ENCODE data around the gene DUSP15.

DUSP15 gene

GRCh38 chr20:31844737-31845299, 25.5 kb downstream of the DUSP15 start:
- Histone ChIP-seq H3K4ac (ENCODE audit: low read length) (peak overlapping the region; percentile 43), H3K79me1 (ENCODE audit: low read depth, low read length) (no peaks in the 10 kb centered on the region), H2BK12ac (ENCODE audit: low read length) (peak overlapping the region; percentile 97), H3K18ac (ENCODE audit: low read length) (peak overlapping the region; percentile 92), H4K91ac (ENCODE audit: low read depth, low read length, poor library complexity) (peak overlapping the region; percentile 32), H2AFZ (ENCODE audit: low read length) (peak overlapping the region; percentile 86), H3K27me3 (ENCODE audit: control insufficient read depth in 3 of 3, insufficient read depth in 3 of 3, low read depth in 1 of 3, low read length in 3 of 3) (peaks cover 0 to 11% (median 10%) of the 10 kb centered on the region in 3 experiments), H4K8ac (ENCODE audit: low read depth, low read length) (peak overlapping the region; percentile 85), H3K9ac (ENCODE audit: low read depth, low read length, poor library complexity) (peak overlapping the region; percentile 85), H3K23ac (ENCODE audit: low read depth, low read length, poor library complexity) (peak overlapping the region; percentile 48), H3K36me3 (replicated peaks in 1 of 2; ENCODE audit: control insufficient read depth in 2 of 2, insufficient read depth in 2 of 2, low read length in 2 of 2) (no peaks in the 10 kb centered on the region), H3K4me1 (ENCODE audit: control insufficient read depth in 2 of 2, insufficient read depth in 1 of 2, low read depth in 1 of 2, low read length in 2 of 2) (peaks cover 35 to 36% of the 10 kb centered on the region in 2 donors), H2BK5ac (ENCODE audit: low read length) (peak overlapping the region; percentile 85), H3K27ac (replicated peaks; ENCODE audit: low read length) (no peak overlapping the region), H3K4me2 (ENCODE audit: insufficient read depth, low read length, poor library complexity, severe bottlenecking) (no peak overlapping the region), H3K14ac (ENCODE audit: low read length) (peak overlapping the region; percentile 49), H3K4me3 (ENCODE audit: low read length in 2 of 2) (no peak overlapping the region), H2AK5ac (ENCODE audit: low read depth, low read length) (peak overlapping the region; percentile 96), H2BK120ac (ENCODE audit: low read depth, low read length) (peak overlapping the region; percentile 48), H3K9me3 (replicated peaks in 1 of 2; ENCODE audit: control insufficient read depth in 2 of 2, insufficient read depth in 1 of 2, low read depth in 1 of 2, low read length in 2 of 2) (no peaks in the 10 kb centered on the region), H2BK15ac (ENCODE audit: low read length) (peak overlapping the region; percentile 100)
- no CpG with 5 or more reads among the region's 28 CpGs for WGBS, 2 donors (ENCODE audit: extremely low coverage in 2 of 2, insufficient read length in 2 of 2, insufficient replicate concordance in 1 of 2)
- no peak for DNase-seq (ENCODE audit: low spot score)

GRCh38 chr20:31843881-31844280, 26.4 kb downstream of the DUSP15 start:
- Histone ChIP-seq H2BK15ac (ENCODE audit: low read length) (peak overlapping the region; percentile 100), H2AK5ac (ENCODE audit: low read depth, low read length) (peak overlapping the region; percentile 47), H3K27ac (replicated peaks; ENCODE audit: low read length) (no peak overlapping the region), H3K36me3 (replicated peaks in 1 of 2; ENCODE audit: control insufficient read depth in 2 of 2, insufficient read depth in 2 of 2, low read length in 2 of 2) (no peaks in the 10 kb centered on the region), H4K91ac (ENCODE audit: low read depth, low read length, poor library complexity) (no peak overlapping the region), H2BK12ac (ENCODE audit: low read length) (no peak overlapping the region), H3K4me1 (ENCODE audit: control insufficient read depth in 2 of 2, insufficient read depth in 1 of 2, low read depth in 1 of 2, low read length in 2 of 2) (peaks cover 35 to 36% of the 10 kb centered on the region in 2 donors), H3K14ac (ENCODE audit: low read length) (no peak overlapping the region), H2AFZ (ENCODE audit: low read length) (no peak overlapping the region), H3K79me1 (ENCODE audit: low read depth, low read length) (no peaks in the 10 kb centered on the region), H3K4me2 (ENCODE audit: insufficient read depth, low read length, poor library complexity, severe bottlenecking) (no peak overlapping the region), H3K9ac (ENCODE audit: low read depth, low read length, poor library complexity) (no peak overlapping the region), H3K4ac (ENCODE audit: low read length) (no peak overlapping the region), H3K4me3 (ENCODE audit: low read length in 2 of 2) (no peak overlapping the region), H3K9me3 (replicated peaks in 1 of 2; ENCODE audit: control insufficient read depth in 2 of 2, insufficient read depth in 1 of 2, low read depth in 1 of 2, low read length in 2 of 2) (no peaks in the 10 kb centered on the region), H3K23ac (ENCODE audit: low read depth, low read length, poor library complexity) (no peak overlapping the region), H2BK120ac (ENCODE audit: low read depth, low read length) (no peak overlapping the region), H4K8ac (ENCODE audit: low read depth, low read length) (no peak overlapping the region), H3K18ac (ENCODE audit: low read length) (peak overlapping the region; percentile 69), H2BK5ac (ENCODE audit: low read length) (peak overlapping the region; percentile 39), H3K27me3 (ENCODE audit: control insufficient read depth in 3 of 3, insufficient read depth in 3 of 3, low read depth in 1 of 3, low read length in 3 of 3) (peaks cover 0 to 5% (median 1%) of the 10 kb centered on the region in 3 experiments)
- WGBS, 2 donors (ENCODE audit: extremely low coverage in 2 of 2, insufficient read length in 2 of 2, insufficient replicate concordance in 1 of 2): no CpG with 5 or more reads among the region's 5 CpGs
- no peak for DNase-seq (ENCODE audit: low spot score)

DNA sequence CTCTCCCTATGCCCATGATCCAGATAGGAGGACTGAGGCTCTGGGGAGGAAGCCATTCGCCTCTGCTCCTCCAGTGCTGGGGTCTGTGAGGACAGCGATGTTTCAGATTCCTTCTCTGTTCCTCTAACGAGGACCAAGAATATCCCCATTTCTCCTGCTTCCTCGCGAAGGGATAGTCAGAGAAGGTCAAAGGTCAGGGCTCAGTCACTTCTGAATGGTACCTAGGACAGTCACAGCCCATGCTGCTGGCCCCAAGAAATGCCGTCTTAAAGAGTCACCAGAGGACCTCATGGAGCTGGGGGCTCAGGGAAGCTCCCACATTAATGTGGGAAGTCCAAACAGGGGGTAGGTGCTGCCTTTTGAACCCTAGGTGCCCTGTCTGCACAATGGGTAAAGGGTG, 27.0 kb downstream of the DUSP15 start:
- peak overlapping the region; percentile 92 for H3K18ac ChIP-seq (ENCODE audit: low read length)
- peak overlapping the region; percentile 3 for H2BK12ac ChIP-seq (ENCODE audit: low read length)
- H3K4me2 ChIP-seq (ENCODE audit: insufficient read depth, low read length, poor library complexity, severe bottlenecking): no peak overlapping the region
- H2BK15ac ChIP-seq (ENCODE audit: low read length): peak overlapping the region; percentile 5
- peak overlapping the region; percentile 39 for H2BK5ac ChIP-seq (ENCODE audit: low read length)
- peak overlapping the region; percentile 87 for H2AFZ ChIP-seq (ENCODE audit: low read length)
- H2AK5ac ChIP-seq (ENCODE audit: low read depth, low read length): peak overlapping the region; percentile 47
- no peak overlapping the region for H3K27ac ChIP-seq (replicated peaks; ENCODE audit: low read length)
- no peak overlapping the region for H3K14ac ChIP-seq (ENCODE audit: low read length)
- H3K4me1 ChIP-seq (ENCODE audit: control insufficient read depth in 2 of 2, insufficient read depth in 1 of 2, low read depth in 1 of 2, low read length in 2 of 2): peaks cover 37 to 40% of the 10 kb centered on the region in 2 donors
- no peaks in the 10 kb centered on the region for H3K79me1 ChIP-seq (ENCODE audit: low read depth, low read length)
- WGBS, 2 donors (ENCODE audit: extremely low coverage in 2 of 2, insufficient read length in 2 of 2, insufficient replicate concordance in 1 of 2): no CpG with 5 or more reads among the region's 6 CpGs
- H4K8ac ChIP-seq (ENCODE audit: low read depth, low read length): no peak overlapping the region
- no peak overlapping the region for H3K4ac ChIP-seq (ENCODE audit: low read length)
- H3K27me3 ChIP-seq (ENCODE audit: control insufficient read depth in 3 of 3, insufficient read depth in 3 of 3, low read depth in 1 of 3, low read length in 3 of 3): no peaks in the 10 kb centered on the region
- H2BK120ac ChIP-seq (ENCODE audit: low read depth, low read length): no peak overlapping the region
- no peak overlapping the region for H3K9ac ChIP-seq (ENCODE audit: low read depth, low read length, poor library complexity)
- DNase-seq (ENCODE audit: low spot score): no peak
- no peak overlapping the region for H3K4me3 ChIP-seq (ENCODE audit: low read length in 2 of 2)
- H3K9me3 ChIP-seq (replicated peaks in 1 of 2; ENCODE audit: control insufficient read depth in 2 of 2, insufficient read depth in 1 of 2, low read depth in 1 of 2, low read length in 2 of 2): no peaks in the 10 kb centered on the region
- peak overlapping the region; percentile 19 for H4K91ac ChIP-seq (ENCODE audit: low read depth, low read length, poor library complexity)
- H3K36me3 ChIP-seq (replicated peaks in 1 of 2; ENCODE audit: control insufficient read depth in 2 of 2, insufficient read depth in 2 of 2, low read length in 2 of 2): no peaks in the 10 kb centered on the region
- H3K23ac ChIP-seq (ENCODE audit: low read depth, low read length, poor library complexity): no peak overlapping the region

GRCh38 chr20:31842471-31843157, 27.7 kb downstream of the DUSP15 start:
- Histone ChIP-seq H2AK5ac (ENCODE audit: low read depth, low read length) (peak overlapping the region; percentile 72), H2BK5ac (ENCODE audit: low read length) (peak overlapping the region; percentile 46), H4K91ac (ENCODE audit: low read depth, low read length, poor library complexity) (peak overlapping the region; percentile 73), H3K36me3 (replicated peaks in 1 of 2; ENCODE audit: control insufficient read depth in 2 of 2, insufficient read depth in 2 of 2, low read length in 2 of 2) (no peaks in the 10 kb centered on the region), H3K18ac (ENCODE audit: low read length) (peak overlapping the region; percentile 92), H3K4ac (ENCODE audit: low read length) (peak overlapping the region; percentile 61), H2BK12ac (ENCODE audit: low read length) (peak overlapping the region; percentile 3), H3K9me3 (replicated peaks in 1 of 2; ENCODE audit: control insufficient read depth in 2 of 2, insufficient read depth in 1 of 2, low read depth in 1 of 2, low read length in 2 of 2) (no peaks in the 10 kb centered on the region), H3K9ac (ENCODE audit: low read depth, low read length, poor library complexity) (peak overlapping the region; percentile 33), H3K27ac (replicated peaks; ENCODE audit: low read length) (no peak overlapping the region), H2AFZ (ENCODE audit: low read length) (peak overlapping the region; percentile 87), H3K23ac (ENCODE audit: low read depth, low read length, poor library complexity) (peak overlapping the region; percentile 26), H3K14ac (ENCODE audit: low read length) (peak overlapping the region; percentile 28), H3K27me3 (ENCODE audit: control insufficient read depth in 3 of 3, insufficient read depth in 3 of 3, low read depth in 1 of 3, low read length in 3 of 3) (no peaks in the 10 kb centered on the region), H4K8ac (ENCODE audit: low read depth, low read length) (peak overlapping the region; percentile 24), H2BK15ac (ENCODE audit: low read length) (peak overlapping the region; percentile 70), H2BK120ac (ENCODE audit: low read depth, low read length) (peak overlapping the region; percentile 57), H3K4me2 (ENCODE audit: insufficient read depth, low read length, poor library complexity, severe bottlenecking) (no peak overlapping the region), H3K4me3 (ENCODE audit: low read length in 2 of 2) (peak overlapping the region in 1 of 2 donors; percentile 13), H3K79me1 (ENCODE audit: low read depth, low read length) (no peaks in the 10 kb centered on the region), H3K4me1 (ENCODE audit: control insufficient read depth in 2 of 2, insufficient read depth in 1 of 2, low read depth in 1 of 2, low read length in 2 of 2) (peaks cover 44% of the 10 kb centered on the region in 2 donors)
- DNase-seq (ENCODE audit: low spot score): no peak
- WGBS, 2 donors (ENCODE audit: extremely low coverage in 2 of 2, insufficient read length in 2 of 2, insufficient replicate concordance in 1 of 2): no CpG with 5 or more reads among the region's 12 CpGs
